GM12878 (cell line): ENCODE data around the gene ZNF513. TPM values are rescaled to one million over a fixed set of nuclear protein-coding genes. Genes with fewer than 3 reads are reported as not detected.

ENCODE experiments used
- ATAC-seq: fragments of 200-7000 bp; cut with Tn5 transposase; 3 replicates; pipeline ENCODE4 v1.9.1; 2020; ENCODE audit warnings: mild to moderate bottlenecking, moderate library complexity
- Bru-seq: library from RNA; stranded (reverse); fragments of 400-500 nt; gene quantifications from one replicate; lab custom pipeline; 2021; lab: Mats Ljungman, UMichigan
- BruChase-seq, 2 experiments: library from RNA; stranded (reverse); fragments of 400-500 nt; gene quantifications; one replicate each; lab custom pipeline; 2021; lab: Mats Ljungman, UMichigan
- BruUV-seq: library from RNA; stranded (reverse); fragments of 400-500 nt; replicated peaks from 2 replicates; lab custom pipeline; 2021; lab: Mats Ljungman, UMichigan
- CTCF ChIA-PET: fragments of 300-600 bp; sonication (Branson Sonifier 250); formaldehyde crosslinking; extraction: SDS; loops from one replicate; lab custom pipeline; 2021; ENCODE audit warnings: inconsistent platforms; lab: Yijun Ruan, JAX
- POLR2A ChIA-PET: fragments of 350-600 bp; formaldehyde crosslinking; extraction: SDS; loops from one replicate; lab custom pipeline; 2021; ENCODE audit warnings: inconsistent platforms; lab: Charles Lee
- RAD21 ChIA-PET: fragments of 300-600 bp; sonication (Branson Sonifier 250); formaldehyde crosslinking; loops from one replicate; lab custom pipeline; 2023; ENCODE audit warnings: antibody characterized with exemption; ENCODE audit not compliant: unreplicated experiment; lab: Charles Lee
- SMC1A ChIA-PET: fragments of 300-600 bp; sonication (Branson Sonifier 250); formaldehyde crosslinking; loops from one replicate; lab custom pipeline; 2023; ENCODE audit not compliant: unreplicated experiment, uncharacterized antibody; lab: Charles Lee
- DNase-seq: peaks from one replicate; pipeline ENCODE4 v3.0.0-alpha.2; 2011; ENCODE audit warnings: low read depth, low spot score
- FAIRE-seq: peaks from 3 replicates; lab custom pipeline; 2011; peaks lifted over from hg19 to GRCh38; lab: Jason Lieb, UNC
- H2AFZ ChIP-seq: 2 replicates; pipeline ENCODE4 v1.6.0; 2011; ENCODE audit warnings: low read depth, low read length, control low read depth; ENCODE audit not compliant: control insufficient read depth
- H3K27ac ChIP-seq: 2 replicates; pipeline ENCODE4 v1.5.1; 2011; ENCODE audit warnings: control low read depth; ENCODE audit not compliant: control insufficient read depth, insufficient read depth
- H3K27me3 ChIP-seq, 2 experiments: replicated peaks in 1 of 2; 2 replicates each; pipeline versions ENCODE4 v1.6.0 to v1.6.1; 2011; ENCODE audit warnings: low read length in 1 of 2; ENCODE audit not compliant: control insufficient read depth in 2 of 2, insufficient read depth in 2 of 2
- H3K36me3 ChIP-seq, 2 experiments: 2 replicates each; pipeline ENCODE4 v1.5.1; 2011; ENCODE audit warnings: low read length in 1 of 2; ENCODE audit not compliant: control insufficient read depth in 2 of 2, insufficient read depth in 2 of 2
- H3K4me1 ChIP-seq: 2 replicates; pipeline ENCODE4 v1.6.1; 2011; ENCODE audit warnings: mild to moderate bottlenecking, low read length, moderate library complexity, mixed read lengths; ENCODE audit not compliant: control insufficient read depth, insufficient read depth
- H3K4me2 ChIP-seq: 2 replicates; pipeline ENCODE4 v1.6.0; 2011; ENCODE audit warnings: control low read depth; ENCODE audit not compliant: control insufficient read depth, insufficient read depth
- H3K4me3 ChIP-seq: fragments of 200-600 bp; sonication (generic); 2 replicates; pipeline ENCODE4 v1.5.1; 2016
- H3K79me2 ChIP-seq: 2 replicates; pipeline ENCODE4 v1.6.0; 2011; ENCODE audit warnings: low read length; ENCODE audit not compliant: control insufficient read depth, insufficient read depth
- H3K9ac ChIP-seq: 2 replicates; pipeline ENCODE4 v1.8.0; 2011; ENCODE audit warnings: low read length, control low read depth, mixed read lengths; ENCODE audit not compliant: control insufficient read depth, insufficient read depth
- H3K9me3 ChIP-seq: replicated peaks from 3 replicates; pipeline ENCODE4 v1.5.1; 2011; ENCODE audit warnings: mild to moderate bottlenecking, low read length; ENCODE audit not compliant: control insufficient read depth, insufficient read depth
- H4K20me1 ChIP-seq: 2 replicates; pipeline ENCODE4 v1.6.0; 2011; ENCODE audit not compliant: control insufficient read depth, insufficient read depth
- EZH2 ChIP-seq: IDR thresholded peaks from 2 replicates; pipeline ENCODE4 v1.6.1; 2012; ENCODE audit warnings: low read depth, mild to moderate bottlenecking, control low read depth, inconsistent platforms, low read length, borderline replicate concordance; ENCODE audit not compliant: control insufficient read depth
- JUNB ChIP-seq: IDR thresholded peaks from 2 replicates; pipeline ENCODE4 v1.6.1; 2016; ENCODE audit warnings: antibody characterized with exemption, mild to moderate bottlenecking
- KAT2A ChIP-seq: conservative IDR thresholded peaks from 2 replicates; pipeline ENCODE4 v1.6.1; 2011; ENCODE audit warnings: low read depth, low read length; ENCODE audit not compliant: control insufficient read depth
- MXI1 ChIP-seq: fragments of 150-350 bp; IDR thresholded peaks from 2 replicates; pipeline ENCODE4 v1.6.1; 2011; ENCODE audit warnings: low read depth, mild to moderate bottlenecking, inconsistent platforms, low read length, improper control_type of control experiment
- PAX5 ChIP-seq: IDR thresholded peaks from 2 replicates; pipeline ENCODE4 v1.6.1; 2011; ENCODE audit warnings: low read depth, low read length, borderline replicate concordance
- RAD51 ChIP-seq: fragments of 450-650 bp; IDR thresholded peaks from 2 replicates; pipeline ENCODE4 v1.6.1; 2016; ENCODE audit warnings: moderate library complexity, mild to moderate bottlenecking, inconsistent platforms
- RUNX3 ChIP-seq: IDR thresholded peaks from 2 replicates; pipeline ENCODE4 v1.6.1; 2012; ENCODE audit warnings: low read length, inconsistent platforms
- SUPT20H ChIP-seq: IDR thresholded peaks from 2 replicates; pipeline ENCODE4 v1.6.1; 2011; ENCODE audit warnings: low read depth, mild to moderate bottlenecking, low read length, moderate library complexity, borderline replicate concordance; ENCODE audit not compliant: control insufficient read depth
- YBX1 ChIP-seq: fragments of 450-650 bp; IDR thresholded peaks from 2 replicates; pipeline ENCODE4 v1.6.1; 2016; ENCODE audit warnings: antibody characterized with exemption
- WGBS: methylation state at CpG from one replicate; pipeline ENCODE4 v1.1.6; 2016; ENCODE audit warnings: low lambda C conversion rate; ENCODE audit not compliant: insufficient replicate concordance, insufficient coverage; ENCODE audit errors: missing lambda C conversion rate; 5-methylcytosine and 5-hydroxymethylcytosine counted together
- in situ Hi-C: fragments of 300-500 bp; cut with MboI; formaldehyde crosslinking; loops from 9 replicates; pipeline ENCODE4 v1.14.3; 2018; ENCODE audit warnings: mixed read lengths
- intact Hi-C: fragments of 100-400 bp; cut with micrococcal nuclease; formaldehyde crosslinking; loops from one replicate; pipeline ENCODE4 v1.14.2; 2022; ENCODE audit not compliant: unreplicated experiment
- long read RNA-seq, 2 experiments: library from polyadenylated mRNA; unstranded; transcript quantifications; one replicate each; pipeline ENCODE4 v2.0.0, GENCODE V29; 2019 to 2020
- polyA minus RNA-seq, 3 experiments: library from RNA; depleted of rRNA, polyadenylated mRNA; stranded (reverse); fragments of >200 nt; gene quantifications; 2 replicates each; pipeline ENCODE4 v1.2.3, GENCODE V29; 2011
- polyA plus RNA-seq, 11 experiments: library from polyadenylated mRNA; depleted of rRNA in 4 of 11; unstranded in 6 of 11; stranded (reverse) in 5 of 11; fragments of >200 nt; fragmentation: Nextera tagmentation in 4 of 11; fragmentation: Illumina TruSeq in 1 of 11; extraction: Ambion mirVana in 4 of 11; extraction: Trizol in 1 of 11; gene quantifications; 1 replicate in 1 of 11; 2 replicates in 10 of 11; pipeline versions ENCODE4 v1.2.1 to v1.2.3, GENCODE V29; 2011 to 2016; ENCODE audit warnings: inconsistent platforms in 2 of 11, missing spikeins in 2 of 11, low read depth in 1 of 11
- total RNA-seq, 4 experiments: library from RNA; depleted of rRNA in 3 of 4; stranded (reverse); fragments of >200 nt in 3 of 4; fragmentation: Illumina TruSeq in 1 of 4; extraction: Trizol in 1 of 4; gene quantifications; 2 replicates each; pipeline versions ENCODE4 v1.2.1 to v1.2.3, GENCODE V29; 2013 to 2021
- TF ChIP-seq, protein P1 (sequence below): IDR thresholded peaks from 2 replicates; pipeline ENCODE4 v1.6.1; 2011; ENCODE audit warnings: borderline replicate concordance, low read depth, mild to moderate bottlenecking, moderate library complexity, mixed read lengths, low read length; ENCODE audit not compliant: insufficient read depth; ENCODE audit errors: extremely low read length
- TF ChIP-seq, protein P2 (sequence below): IDR thresholded peaks from 2 replicates; pipeline ENCODE4 v1.6.1; 2012; ENCODE audit warnings: low read depth, low read length, improper control_type of control experiment

Gene ZNF513, protein sequence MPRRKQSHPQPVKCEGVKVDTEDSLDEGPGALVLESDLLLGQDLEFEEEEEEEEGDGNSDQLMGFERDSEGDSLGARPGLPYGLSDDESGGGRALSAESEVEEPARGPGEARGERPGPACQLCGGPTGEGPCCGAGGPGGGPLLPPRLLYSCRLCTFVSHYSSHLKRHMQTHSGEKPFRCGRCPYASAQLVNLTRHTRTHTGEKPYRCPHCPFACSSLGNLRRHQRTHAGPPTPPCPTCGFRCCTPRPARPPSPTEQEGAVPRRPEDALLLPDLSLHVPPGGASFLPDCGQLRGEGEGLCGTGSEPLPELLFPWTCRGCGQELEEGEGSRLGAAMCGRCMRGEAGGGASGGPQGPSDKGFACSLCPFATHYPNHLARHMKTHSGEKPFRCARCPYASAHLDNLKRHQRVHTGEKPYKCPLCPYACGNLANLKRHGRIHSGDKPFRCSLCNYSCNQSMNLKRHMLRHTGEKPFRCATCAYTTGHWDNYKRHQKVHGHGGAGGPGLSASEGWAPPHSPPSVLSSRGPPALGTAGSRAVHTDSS
- 6.1 and 8.9 TPM in 2 replicates for total RNA-seq (2013; cell fraction: nucleolus; rRNA removed)
- total RNA-seq (2014; rRNA removed) = 8.3 and 9.3 TPM in 2 replicates
- total RNA-seq (2014; rRNA removed; fragmentation: Illumina TruSeq; extraction: Trizol) = 6.4 and 7.8 TPM in 2 replicates
- 12.6 and 13.3 TPM in 2 replicates for total RNA-seq (2021)
- polyA plus RNA-seq (2011; ENCODE audit: low read depth) = 4.1 TPM
- polyA plus RNA-seq (2011; rRNA removed) = 3.8 and 6.8 TPM in 2 replicates
- 10.8 and 19.0 TPM in 2 replicates for polyA plus RNA-seq (2011; cell fraction: cytosol; rRNA removed)
- 36.5 and 39.8 TPM in 2 replicates for polyA plus RNA-seq (2011; cell fraction: nucleus; rRNA removed)
- polyA plus RNA-seq (2012) = 8.3 and 11.2 TPM in 2 replicates
- polyA plus RNA-seq (2014; fragmentation: Illumina TruSeq; extraction: Trizol) = 1.3 and 4.3 TPM in 2 replicates
- under 1 TPM; 0.06 to 0.18 TPM for polyA plus RNA-seq (2014; fragmentation: Nextera tagmentation; extraction: Ambion mirVana)
- polyA plus RNA-seq (2014; rRNA removed) = 16.4 and 17.0 TPM in 2 replicates
- 1 to 10 TPM; 3.5 TPM for polyA plus RNA-seq (2016; fragmentation: Nextera tagmentation; extraction: Ambion mirVana)
- 3.1 and 6.0 TPM in 2 replicates for polyA minus RNA-seq (2011; rRNA and poly(A)+ RNA removed)
- 2.2 and 2.5 TPM in 2 replicates for polyA minus RNA-seq (2011; cell fraction: cytosol; rRNA and poly(A)+ RNA removed)
- 4.7 and 9.3 TPM in 2 replicates for polyA minus RNA-seq (2011; cell fraction: nucleus; rRNA and poly(A)+ RNA removed)
- Bru-seq, nascent RNA = percentile 71 among the genes with signal in this experiment
- BruChase-seq, experiment 1, labeled RNA remaining after a 6-hour chase = percentile 65 among the genes with signal in this experiment
- percentile 70 among the genes with signal in this experiment for BruChase-seq, experiment 2, labeled RNA remaining after a 2-hour chase
- long read RNA-seq, experiment 1, partial matches to known transcripts = 0 of 1 reads
- long read RNA-seq, experiment 1, other reads (novel, unspliced or antisense) = 1 of 1 reads
- long read RNA-seq, experiment 2 = 0 reads

DNA sequence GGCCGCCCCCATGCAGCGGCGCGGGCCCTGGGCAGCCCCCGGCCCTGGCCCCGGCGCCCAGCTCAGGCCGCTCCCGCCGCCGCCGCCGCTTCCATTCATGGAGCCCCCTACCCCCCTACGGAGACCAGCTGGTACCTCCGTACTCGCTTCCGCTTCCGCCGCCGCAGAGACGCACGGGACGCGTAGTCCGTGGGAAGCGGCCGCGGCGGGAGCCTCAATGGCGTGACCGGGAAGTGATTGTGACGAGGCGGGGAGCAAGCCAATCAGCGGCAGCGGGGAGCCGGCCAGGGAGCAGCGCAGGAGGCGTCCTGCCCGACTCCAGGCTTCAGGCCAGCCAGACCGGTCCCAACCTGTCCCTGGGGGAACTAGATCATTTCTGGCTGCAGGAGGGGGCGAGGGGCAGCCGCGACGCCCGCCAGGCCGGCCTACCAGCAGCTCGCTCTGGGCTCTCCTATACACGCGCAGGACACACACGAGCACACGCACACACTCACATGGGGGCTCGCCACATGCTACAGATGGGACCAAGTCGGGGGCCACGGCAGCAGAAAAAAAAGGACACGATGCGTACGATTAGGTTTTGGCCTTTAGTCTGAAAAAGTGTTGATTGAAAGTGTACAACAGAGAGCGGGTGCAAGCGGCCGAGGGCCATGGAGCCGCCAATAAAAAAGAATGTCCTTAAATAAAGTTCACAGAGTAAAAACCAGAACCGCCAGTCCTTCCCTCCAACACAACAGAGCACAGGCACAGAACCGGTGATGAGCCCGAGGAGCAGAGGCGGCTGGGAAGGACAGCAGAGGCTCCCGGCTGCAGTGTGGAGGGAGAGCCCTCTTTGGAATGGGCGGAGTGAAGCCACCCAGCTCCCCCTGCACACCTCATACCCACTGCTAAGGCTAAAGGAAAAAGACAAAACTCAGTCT lies at the start of gene ZNF513:
TSS of gene ZNF513 (minus strand) at position 109 of the 920 bp plus-strand sequence. CDS start 208 bp downstream, outside the sequence.
- H3K9ac ChIP-seq = peak within 1 kb of the TSS; percentile 96
- peak within 1 kb of the TSS; percentile 97 for H3K4me2 ChIP-seq
- ChIA-PET CTCF (interaction anchor here (1.3 to 2.8 kb wide), 2 partner anchors 10 to 51 kb away, joined by 4 to 14 read pairs; no protein-coding TSS in a partner anchor), POLR2A (interaction anchor here (0.7 to 2.8 kb wide), 8 partner anchors 9 to 1135 kb away, joined by 3 to 23 read pairs (median 7); partner anchors contain the start of genes EIF2B4, GTF3C2, NRBP1 and PPM1G), RAD21 (interaction anchor here (0.5 to 1.4 kb wide), 6 partner anchors 9 to 997 kb away, joined by 3 to 5 read pairs (median 4); partner anchors contain the start of genes NRBP1 and SNX17), SMC1A (interaction anchor here (1.0 to 3.1 kb wide), 3 partner anchors 9 to 30 kb away, joined by 3 to 9 read pairs (median 4); no protein-coding TSS in a partner anchor)
- H3K4me3 ChIP-seq = peak within 1 kb of the TSS; percentile 69
- ATAC-seq = peak; percentile 95
- BruUV-seq = no TSS peak
- in situ Hi-C loops = no loop called here
- no peaks in the 10 kb centered on the region; the same call in 1 of the 2 replicates for H4K20me1 ChIP-seq
- intact Hi-C loops = loop anchor here (1.0 kb wide), 1 partner anchor 11 kb away; the partner anchor contains the start of genes EIF2B4 and SNX17
- H3K9me3 ChIP-seq = no peaks in the 10 kb centered on the region
- peaks cover 39 to 47% of the 10 kb centered on the region in 2 experiments for H3K36me3 ChIP-seq
- WGBS = 29% methylated on average over 67 of the region's 67 CpGs
- no peaks in the 10 kb centered on the region for H3K27me3 ChIP-seq
- peak within 1 kb of the TSS; percentile 96 for H3K27ac ChIP-seq
- H3K4me1 ChIP-seq = peaks cover 9% of the 10 kb centered on the region; the same call in 1 of the 2 replicates
- peak; percentile 80 for FAIRE-seq
- H3K79me2 ChIP-seq = peaks cover 15% of the 10 kb centered on the region
- peak within 1 kb of the TSS; percentile 79 for H2AFZ ChIP-seq
- peak; percentile 55 for DNase-seq
- TF ChIP-seq RAD51 (no peak), PAX5 (no peak; the same call in 1 of the 2 replicates), RUNX3 (peak; percentile 11; the same call in 1 of the 2 replicates), KAT2A (no peak), MXI1 (peak; percentile 52; the same call in 1 of the 2 replicates), SUPT20H (no peak), YBX1 (no peak), JUNB (no peak), EZH2 (no peak)
- TF ChIP-seq, protein P1, sequence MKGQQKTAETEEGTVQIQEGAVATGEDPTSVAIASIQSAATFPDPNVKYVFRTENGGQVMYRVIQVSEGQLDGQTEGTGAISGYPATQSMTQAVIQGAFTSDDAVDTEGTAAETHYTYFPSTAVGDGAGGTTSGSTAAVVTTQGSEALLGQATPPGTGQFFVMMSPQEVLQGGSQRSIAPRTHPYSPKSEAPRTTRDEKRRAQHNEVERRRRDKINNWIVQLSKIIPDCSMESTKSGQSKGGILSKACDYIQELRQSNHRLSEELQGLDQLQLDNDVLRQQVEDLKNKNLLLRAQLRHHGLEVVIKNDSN = peak; percentile 19
- TF ChIP-seq, protein P2, sequence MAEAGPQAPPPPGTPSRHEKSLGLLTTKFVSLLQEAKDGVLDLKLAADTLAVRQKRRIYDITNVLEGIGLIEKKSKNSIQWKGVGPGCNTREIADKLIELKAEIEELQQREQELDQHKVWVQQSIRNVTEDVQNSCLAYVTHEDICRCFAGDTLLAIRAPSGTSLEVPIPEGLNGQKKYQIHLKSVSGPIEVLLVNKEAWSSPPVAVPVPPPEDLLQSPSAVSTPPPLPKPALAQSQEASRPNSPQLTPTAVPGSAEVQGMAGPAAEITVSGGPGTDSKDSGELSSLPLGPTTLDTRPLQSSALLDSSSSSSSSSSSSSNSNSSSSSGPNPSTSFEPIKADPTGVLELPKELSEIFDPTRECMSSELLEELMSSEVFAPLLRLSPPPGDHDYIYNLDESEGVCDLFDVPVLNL = 0 out of 2 replicates have a peak, but pooled peaks have one; percentile 37
